Measurements from ENCODE around the gene THOC6. TPM values are rescaled to one million over a fixed set of nuclear protein-coding genes. Genes with fewer than 3 reads are reported as not detected.

The THOC6 gene
- polyA plus RNA-seq, 2 of the 4 experiments (the other 2 are of a cell fraction) = 32.5 to 53.2 TPM

DNA sequence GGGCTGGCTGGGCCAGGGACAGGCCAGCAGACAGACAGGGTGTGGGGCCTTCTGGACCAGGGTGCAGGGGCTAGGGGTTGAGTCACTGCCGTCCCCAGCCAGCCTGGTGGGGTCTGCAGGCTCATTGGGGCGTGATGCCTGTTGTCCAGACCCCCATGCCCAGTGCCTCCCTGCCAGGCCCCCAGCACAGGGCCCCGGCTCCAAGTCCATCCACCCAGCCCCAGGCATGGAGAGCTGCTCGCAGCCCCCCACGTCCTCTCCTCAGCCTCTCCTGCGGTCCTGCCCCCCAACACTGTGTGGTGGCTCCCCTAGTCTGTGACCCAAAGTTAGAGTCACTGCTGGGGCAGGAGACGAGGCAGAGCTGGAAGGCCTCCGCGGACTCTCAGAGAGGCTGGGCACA is 36.5 kb upstream of the THOC6 start:
- POLR2A ChIA-PET = no interaction called here
- H3K4me3 ChIP-seq = no peak overlapping the region
- CTCF ChIA-PET = interaction anchor here (0.7 to 2.3 kb wide), 5 partner anchors 14 to 67 kb away, joined by 3 to 10 read pairs (median 3); no protein-coding TSS in a partner anchor
- FAIRE-seq = no peak
- ATAC-seq = no peak
- WGBS (ENCODE audit: missing lambda C conversion rate) = 83% methylated on average over 5 of the region's 9 CpGs
- DNase-seq (ENCODE audit: low read depth in 1 of 2, low spot score in 1 of 2) = no peak
- H3K27ac ChIP-seq = no peak overlapping the region
- peaks cover 6% of the 10 kb centered on the region; the same call in 2 of the 3 replicates for H3K4me1 ChIP-seq
- H3K9me3 ChIP-seq = no peaks in the 10 kb centered on the region
- no peak overlapping the region for H3K4me2 ChIP-seq
- TF ChIP-seq POLR2A (IDR thresholded peaks at IDR 0.05; ENCODE audit: low read length) (no peak), FOXS1 (CRISPR knock-in tag; IDR thresholded peaks at IDR 0.05) (no peak), CHD4 (IDR thresholded peaks at IDR 0.05; ENCODE audit: borderline replicate concordance) (no peak), TP53 (CRISPR knock-in tag; IDR thresholded peaks at IDR 0.05) (no peak)

DNA sequence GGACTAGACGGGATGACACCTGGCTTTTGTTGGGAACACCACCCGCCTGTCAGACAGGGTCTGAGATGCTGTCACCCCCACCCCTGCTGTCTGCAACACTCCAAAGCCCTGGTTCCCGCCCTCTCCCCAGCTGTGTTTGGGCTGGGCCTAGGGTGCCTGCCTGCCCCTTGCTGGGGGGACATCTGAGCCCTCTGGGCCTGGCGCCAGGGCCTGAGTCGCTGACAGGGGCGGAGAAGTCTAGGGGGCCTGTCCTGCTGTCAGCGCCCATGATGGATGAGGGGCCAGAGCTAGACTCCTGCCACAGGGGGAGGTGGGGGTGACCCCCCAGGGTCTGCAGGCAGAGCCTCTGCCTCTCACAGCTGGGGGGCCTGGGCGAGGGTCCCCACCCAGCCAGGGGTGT is 36.0 kb upstream of the THOC6 start:
- ATAC-seq = no peak
- POLR2A ChIA-PET = no interaction called here
- TF ChIP-seq HOXB5 (CRISPR knock-in tag; IDR thresholded peaks at IDR 0.05) = peak; percentile 33; the same call in 1 of the 2 replicates
- TF ChIP-seq POLR2A (IDR thresholded peaks at IDR 0.05; ENCODE audit: low read length) = no peak
- no peak for DNase-seq (ENCODE audit: low read depth in 1 of 2, low spot score in 1 of 2)
- H3K4me2 ChIP-seq = no peak overlapping the region
- no peaks in the 10 kb centered on the region for H3K9me3 ChIP-seq
- H3K27ac ChIP-seq = no peak overlapping the region
- H3K4me3 ChIP-seq = no peak overlapping the region
- no peak for FAIRE-seq
- H3K4me1 ChIP-seq = peaks cover 6% of the 10 kb centered on the region; the same call in 2 of the 3 replicates
- 79% methylated on average over 2 of the region's 8 CpGs for WGBS (ENCODE audit: missing lambda C conversion rate)
- CTCF ChIA-PET = interaction anchor here (0.7 to 1.6 kb wide), 7 partner anchors 13 to 67 kb away, joined by 3 to 5 read pairs (median 3); no protein-coding TSS in a partner anchor

DNA sequence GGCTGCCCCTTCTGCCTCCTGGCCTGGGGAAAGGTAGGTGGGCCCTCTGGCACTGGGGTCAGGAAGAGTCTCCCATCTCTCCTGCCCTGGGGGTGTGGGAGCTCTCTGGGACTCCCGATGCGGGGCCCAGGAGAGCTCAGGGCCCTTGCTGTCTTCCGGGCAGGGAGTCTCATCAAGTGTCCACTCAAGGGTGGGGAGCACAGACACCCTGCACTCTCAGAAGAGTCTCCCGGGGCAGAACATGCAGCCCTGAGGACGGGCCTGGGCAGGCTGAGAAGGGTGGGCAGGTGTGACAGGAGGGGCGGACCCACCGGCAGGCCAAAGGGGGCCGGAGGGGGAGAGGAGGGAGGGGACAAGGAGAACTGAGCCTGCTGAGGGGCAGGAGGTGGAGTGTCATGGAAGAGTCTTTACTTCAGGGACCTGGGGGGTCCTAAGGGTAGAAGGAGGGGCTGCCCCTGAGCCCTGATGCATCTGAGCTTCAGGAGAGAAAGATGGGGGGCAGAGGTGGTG is 35.2 kb upstream of the THOC6 start:
- Histone ChIP-seq H3K4me3 (no peak overlapping the region), H3K27ac (no peak overlapping the region), H3K4me1 (peaks cover 6% of the 10 kb centered on the region; the same call in 2 of the 3 replicates), H3K4me2 (no peak overlapping the region), H3K9me3 (no peaks in the 10 kb centered on the region)
- ATAC-seq (no peak), DNase-seq (ENCODE audit: low read depth in 1 of 2, low spot score in 1 of 2) (no peak), FAIRE-seq (no peak)
- ChIA-PET CTCF (interaction anchor here (1.0 to 1.6 kb wide), 6 partner anchors 15 to 68 kb away, joined by 3 to 5 read pairs (median 4); no protein-coding TSS in a partner anchor), POLR2A (no interaction called here)
- TF ChIP-seq ESRRA (IDR thresholded peaks at IDR 0.05; ENCODE audit: borderline replicate concordance, low read length) (no peak), CBX2 (IDR thresholded peaks at IDR 0.05; ENCODE audit: borderline replicate concordance, low read depth) (no peak), GATA3 (IDR thresholded peaks at IDR 0.05; ENCODE audit: borderline replicate concordance) (no peak), EP300 (IDR thresholded peaks at IDR 0.05) (no peak), RAD21 (conservative IDR thresholded peaks at IDR 0.05 in 1 of 2, IDR thresholded peaks at IDR 0.05 in 1 of 2) (no peak), FOSL2 (IDR thresholded peaks at IDR 0.05) (no peak), FOSL2 (CRISPR knock-in tag; IDR thresholded peaks at IDR 0.05) (no peak), HEYL (CRISPR knock-in tag; IDR thresholded peaks at IDR 0.05) (no peak), POLR2AphosphoS2 (conservative IDR thresholded peaks at IDR 0.05; ENCODE audit: low read length) (no peak), CHD2 (IDR thresholded peaks at IDR 0.05; ENCODE audit: low read length, partially characterized antibody) (no peak), MAFK (IDR thresholded peaks at IDR 0.05; ENCODE audit: partially characterized antibody) (no peak), ZC3H11A (IDR thresholded peaks at IDR 0.05) (no peak), HDAC2 (IDR thresholded peaks at IDR 0.05) (no peak), NR3C1 (IDR thresholded peaks at IDR 0.05) (no peak), FOSB (CRISPR knock-in tag; IDR thresholded peaks at IDR 0.05) (no peak), HOXA7 (CRISPR knock-in tag; IDR thresholded peaks at IDR 0.05) (no peak), EHMT2 (IDR thresholded peaks at IDR 0.05; ENCODE audit: low read depth) (no peak)
- TF ChIP-seq, protein P1, sequence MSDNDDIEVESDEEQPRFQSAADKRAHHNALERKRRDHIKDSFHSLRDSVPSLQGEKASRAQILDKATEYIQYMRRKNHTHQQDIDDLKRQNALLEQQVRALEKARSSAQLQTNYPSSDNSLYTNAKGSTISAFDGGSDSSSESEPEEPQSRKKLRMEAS (IDR thresholded peaks at IDR 0.05) = no peak
- TF ChIP-seq, protein P2, sequence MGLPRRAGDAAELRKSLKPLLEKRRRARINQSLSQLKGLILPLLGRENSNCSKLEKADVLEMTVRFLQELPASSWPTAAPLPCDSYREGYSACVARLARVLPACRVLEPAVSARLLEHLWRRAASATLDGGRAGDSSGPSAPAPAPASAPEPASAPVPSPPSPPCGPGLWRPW (IDR thresholded peaks at IDR 0.05) = no peak
- TF ChIP-seq, protein P3, sequence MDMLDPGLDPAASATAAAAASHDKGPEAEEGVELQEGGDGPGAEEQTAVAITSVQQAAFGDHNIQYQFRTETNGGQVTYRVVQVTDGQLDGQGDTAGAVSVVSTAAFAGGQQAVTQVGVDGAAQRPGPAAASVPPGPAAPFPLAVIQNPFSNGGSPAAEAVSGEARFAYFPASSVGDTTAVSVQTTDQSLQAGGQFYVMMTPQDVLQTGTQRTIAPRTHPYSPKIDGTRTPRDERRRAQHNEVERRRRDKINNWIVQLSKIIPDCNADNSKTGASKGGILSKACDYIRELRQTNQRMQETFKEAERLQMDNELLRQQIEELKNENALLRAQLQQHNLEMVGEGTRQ (IDR thresholded peaks at IDR 0.05) = no peak
- WGBS (ENCODE audit: missing lambda C conversion rate) = 83% methylated on average over 1 of the region's 8 CpGs
